Peyer's patch (tissue), 4 donors: ENCODE measurements around the gene SPATA9.

Source experiments
- POLR2A ChIP-seq, 2 donors: fragments of 450-650 bp; IDR thresholded peaks; one replicate each; pipeline ENCODE4 v1.5.1; 2017; ENCODE audit warnings: antibody characterized with exemption in 2 of 2, mild to moderate bottlenecking in 2 of 2, moderate library complexity in 2 of 2
- TF ChIP-seq, protein P1 (sequence below), 6 experiments: fragments of 450-650 bp in 4 of 6; fragments of 200-600 bp in 2 of 6; sonication (generic) in 1 of 6; IDR thresholded peaks; one replicate each; pipeline ENCODE4 v1.5.1; 2017 to 2019; ENCODE audit warnings: antibody characterized with exemption in 6 of 6, mild to moderate bottlenecking in 3 of 6, moderate library complexity in 1 of 6

DNA sequence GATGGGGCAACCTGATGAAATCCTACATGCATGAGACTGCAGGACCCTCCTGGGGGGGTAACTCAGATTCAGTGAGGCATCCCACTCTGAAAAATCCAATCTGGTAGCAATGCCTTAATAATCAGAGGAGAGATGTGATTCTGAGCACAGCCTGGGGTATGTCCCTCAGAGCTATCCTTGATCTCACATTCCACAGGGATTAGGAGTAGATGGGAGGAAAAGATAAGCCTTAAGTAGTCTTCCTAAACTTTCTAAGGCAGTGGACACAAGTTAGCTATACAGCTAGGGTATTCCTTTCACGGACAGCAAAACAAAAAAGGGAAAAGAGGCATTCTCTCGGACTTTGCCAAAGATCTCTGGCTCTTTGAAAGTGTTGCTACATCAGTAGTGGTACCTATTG is 3.9 kb upstream of the SPATA9 start:
- TF ChIP-seq, protein P1, sequence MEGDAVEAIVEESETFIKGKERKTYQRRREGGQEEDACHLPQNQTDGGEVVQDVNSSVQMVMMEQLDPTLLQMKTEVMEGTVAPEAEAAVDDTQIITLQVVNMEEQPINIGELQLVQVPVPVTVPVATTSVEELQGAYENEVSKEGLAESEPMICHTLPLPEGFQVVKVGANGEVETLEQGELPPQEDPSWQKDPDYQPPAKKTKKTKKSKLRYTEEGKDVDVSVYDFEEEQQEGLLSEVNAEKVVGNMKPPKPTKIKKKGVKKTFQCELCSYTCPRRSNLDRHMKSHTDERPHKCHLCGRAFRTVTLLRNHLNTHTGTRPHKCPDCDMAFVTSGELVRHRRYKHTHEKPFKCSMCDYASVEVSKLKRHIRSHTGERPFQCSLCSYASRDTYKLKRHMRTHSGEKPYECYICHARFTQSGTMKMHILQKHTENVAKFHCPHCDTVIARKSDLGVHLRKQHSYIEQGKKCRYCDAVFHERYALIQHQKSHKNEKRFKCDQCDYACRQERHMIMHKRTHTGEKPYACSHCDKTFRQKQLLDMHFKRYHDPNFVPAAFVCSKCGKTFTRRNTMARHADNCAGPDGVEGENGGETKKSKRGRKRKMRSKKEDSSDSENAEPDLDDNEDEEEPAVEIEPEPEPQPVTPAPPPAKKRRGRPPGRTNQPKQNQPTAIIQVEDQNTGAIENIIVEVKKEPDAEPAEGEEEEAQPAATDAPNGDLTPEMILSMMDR (IDR thresholded peaks at IDR 0.05) = no peak
- no peak for TF ChIP-seq POLR2A (IDR thresholded peaks at IDR 0.05)
